K562 (cell line): ENCODE measurements around the gene MEIS1. TPM values are rescaled to one million over a fixed set of nuclear protein-coding genes. Genes with fewer than 3 reads are reported as not detected.

Experiments
- ATAC-seq: fragments of 200-7000 bp; cut with Tn5 transposase; 3 replicates; pipeline ENCODE4 v1.9.1; 2020; ENCODE audit warnings: moderate library complexity
- BruUV-seq: library from RNA; stranded (reverse); fragments of 400-500 nt; replicated peaks from 2 replicates; lab custom pipeline; 2021; lab: Mats Ljungman, UMichigan
- CTCF ChIA-PET: fragments of 300-600 bp; formaldehyde crosslinking; extraction: SDS; loops from one replicate; lab custom pipeline; 2021; ENCODE audit warnings: low intra/inter-chr PET ratio; lab: Yijun Ruan, JAX
- POLR2A ChIA-PET: fragments of 300-600, 350-650 bp; sonication (Branson Sonifier 250); formaldehyde crosslinking; extraction: SDS; loops from one replicate; lab custom pipeline; 2021; ENCODE audit warnings: antibody characterized with exemption, inconsistent platforms; lab: Yijun Ruan, JAX
- DNase-seq, 4 experiments: peaks; one replicate each; pipeline versions ENCODE4 v3.0.0 to v3.0.0-alpha.2; 2011 to 2018; ENCODE audit warnings: low spot score in 3 of 4, mixed read lengths in 3 of 4; ENCODE audit errors: extremely low read depth in 1 of 4
- FAIRE-seq: peaks from 2 replicates; lab custom pipeline; 2011; peaks lifted over from hg19 to GRCh38; lab: Jason Lieb, UNC
- H2AFZ ChIP-seq: 2 replicates; pipeline ENCODE4 v1.6.0; 2011; ENCODE audit warnings: low read depth, low read length, control low read depth, inconsistent platforms
- H3K27ac ChIP-seq: fragments of 200-600 bp; 3 replicates; pipeline ENCODE4 v1.8.0; 2011; ENCODE audit warnings: low read depth, mild to moderate bottlenecking, control low read depth, inconsistent platforms, low read length, moderate library complexity, mixed read lengths; ENCODE audit errors: extremely low read depth
- H3K27me3 ChIP-seq, 2 experiments: fragments of 300-600 bp in 1 of 2; 2 replicates in 1 of 2; 3 replicates in 1 of 2; pipeline versions ENCODE4 v1.6.0 to v1.8.0; 2011; ENCODE audit warnings: inconsistent platforms in 2 of 2, low read length in 2 of 2, mild to moderate bottlenecking in 1 of 2, mixed read lengths in 1 of 2, moderate library complexity in 1 of 2; ENCODE audit not compliant: control insufficient read depth in 2 of 2, insufficient read depth in 2 of 2
- H3K36me3 ChIP-seq: fragments of 300-600 bp; 3 replicates; pipeline ENCODE4 v1.8.0; 2011; ENCODE audit warnings: mild to moderate bottlenecking, low read length, inconsistent platforms; ENCODE audit not compliant: control insufficient read depth, insufficient read depth
- H3K4me1 ChIP-seq, 2 experiments: fragments of 200-600 bp in 1 of 2; replicated peaks in 1 of 2; 2 replicates in 1 of 2; 3 replicates in 1 of 2; pipeline versions ENCODE4 v1.5.1 to v1.8.0; 2011; ENCODE audit warnings: inconsistent platforms in 2 of 2, low read length in 2 of 2, mild to moderate bottlenecking in 1 of 2, mixed read lengths in 1 of 2, moderate library complexity in 1 of 2; ENCODE audit not compliant: control insufficient read depth in 2 of 2, insufficient read depth in 2 of 2
- H3K4me2 ChIP-seq: 2 replicates; pipeline ENCODE4 v1.6.1; 2011; ENCODE audit warnings: low read length, control low read depth, inconsistent platforms, mixed read lengths; ENCODE audit not compliant: insufficient read depth
- H3K4me3 ChIP-seq: fragments of 200-600 bp; sonication (generic), shearing (Covaris generic); 2 replicates; pipeline ENCODE4 v1.5.1; 2016; ENCODE audit warnings: control low read depth, inconsistent platforms
- H3K79me2 ChIP-seq: fragments of 200-600 bp; 3 replicates; pipeline ENCODE4 v1.8.0; 2011; ENCODE audit warnings: low read length, inconsistent platforms; ENCODE audit not compliant: control insufficient read depth, insufficient read depth
- H3K9ac ChIP-seq, 2 experiments: 2 replicates each; pipeline versions ENCODE4 v1.6.0 to v1.6.1; 2011; ENCODE audit warnings: low read depth in 2 of 2, low read length in 2 of 2, control low read depth in 1 of 2, inconsistent platforms in 1 of 2, mild to moderate bottlenecking in 1 of 2, mixed read lengths in 1 of 2; ENCODE audit not compliant: insufficient read depth in 1 of 2
- H3K9me1 ChIP-seq: one replicate; pipeline ENCODE4 v1.6.0; 2011; ENCODE audit warnings: inconsistent platforms, mild to moderate bottlenecking, low read length, moderate library complexity; ENCODE audit not compliant: control insufficient read depth, insufficient read depth
- H3K9me3 ChIP-seq: replicated peaks from 2 replicates; pipeline ENCODE4 v1.5.1; 2011; ENCODE audit warnings: low read depth, low read length, inconsistent platforms; ENCODE audit not compliant: control insufficient read depth, insufficient read depth
- H4K20me1 ChIP-seq: replicated peaks from 2 replicates; pipeline ENCODE4 v1.6.1; 2011; ENCODE audit warnings: low read length, inconsistent platforms, mixed read lengths; ENCODE audit not compliant: control insufficient read depth, insufficient read depth
- HMG20B ChIP-seq: fragments of 250-450 bp; sonication (Bioruptor Pico); IDR thresholded peaks from 2 replicates; pipeline ENCODE4 v1.5.0; 2021; ENCODE audit warnings: mild to moderate bottlenecking
- KLF6 ChIP-seq: fragments of 250-450 bp; sonication (Bioruptor Pico); IDR thresholded peaks from 2 replicates; pipeline ENCODE4 v1.4.0; 2020; ENCODE audit warnings: mild to moderate bottlenecking, moderate library complexity, borderline replicate concordance
- ZBTB5 ChIP-seq: fragments of 450-650 bp; IDR thresholded peaks from 2 replicates; pipeline ENCODE4 v1.6.1; 2017; ENCODE audit warnings: antibody characterized with exemption
- ZBTB7A ChIP-seq: IDR thresholded peaks from 2 replicates; pipeline ENCODE4 v1.6.1; 2011; ENCODE audit warnings: low read depth, mild to moderate bottlenecking, low read length, moderate library complexity, borderline replicate concordance; ENCODE audit not compliant: control insufficient read depth
- ZFP30 ChIP-seq: fragments of 250-450 bp; sonication (Bioruptor Pico); IDR thresholded peaks from 2 replicates; pipeline ENCODE4 v1.8.0; 2022; ENCODE audit warnings: moderate library complexity, mild to moderate bottlenecking, inconsistent platforms, borderline replicate concordance
- WGBS: fragments of 100-300 bp; shearing (Covaris generic); methylation state at CpG from one replicate; pipeline ENCODE4 v1.1.6; 2016; ENCODE audit warnings: low coverage, mixed read lengths; ENCODE audit not compliant: insufficient coverage; ENCODE audit errors: missing lambda C conversion rate; 5-methylcytosine and 5-hydroxymethylcytosine counted together
- in situ Hi-C: fragments of 300-500 bp; cut with MboI; formaldehyde crosslinking; loops from 4 replicates; pipeline ENCODE4 v1.15.0; 2018; ENCODE audit warnings: inconsistent platforms, mixed read lengths
- intact Hi-C: fragments of 100-400 bp; cut with micrococcal nuclease; formaldehyde crosslinking; loops from 2 replicates; pipeline ENCODE4 v1.14.2; 2022
- polyA plus RNA-seq, 8 experiments: library from polyadenylated mRNA; depleted of rRNA in 4 of 8; stranded (reverse) in 5 of 8; unstranded in 3 of 8; fragments of >200 nt; fragmentation: Nextera tagmentation in 2 of 8; fragmentation: Illumina TruSeq in 1 of 8; extraction: Ambion mirVana in 2 of 8; extraction: Trizol in 1 of 8; gene quantifications; 2 replicates each; pipeline versions ENCODE4 v1.2.1 to v1.2.3, GENCODE V29; 2011 to 2014; ENCODE audit warnings: inconsistent platforms in 1 of 8, missing spikeins in 1 of 8
- total RNA-seq, 7 experiments: library from RNA; depleted of rRNA in 6 of 7; stranded (reverse); fragments of >200 nt in 6 of 7; fragmentation: Illumina TruSeq in 2 of 7; extraction: Trizol in 2 of 7; gene quantifications; 2 replicates each; pipeline versions ENCODE4 v1.2.1 to v1.2.3, GENCODE V29; 2011 to 2021; ENCODE audit warnings: low replicate concordance in 1 of 7
- TF ChIP-seq, protein P1 (sequence below): fragments of 250-450 bp; sonication (Bioruptor Pico); IDR thresholded peaks from 2 replicates; pipeline ENCODE4 v1.4.0; 2020; ENCODE audit warnings: borderline replicate concordance
- TF ChIP-seq, protein P2 (sequence below): fragments of 450-650 bp; conservative IDR thresholded peaks from 2 replicates; pipeline ENCODE4 v1.6.1; 2016; ENCODE audit warnings: missing genetic modification characterization, low read depth, mild to moderate bottlenecking, control low read depth, missing compliant biosample characterization

MEIS1 gene
- total and polyA plus RNA-seq, 9 of the 15 experiments (the other 6 are each of a cell fraction or from before 2014, with no cell fraction given) = 2.3 to 9.0 (median 5.9) TPM

DNA sequence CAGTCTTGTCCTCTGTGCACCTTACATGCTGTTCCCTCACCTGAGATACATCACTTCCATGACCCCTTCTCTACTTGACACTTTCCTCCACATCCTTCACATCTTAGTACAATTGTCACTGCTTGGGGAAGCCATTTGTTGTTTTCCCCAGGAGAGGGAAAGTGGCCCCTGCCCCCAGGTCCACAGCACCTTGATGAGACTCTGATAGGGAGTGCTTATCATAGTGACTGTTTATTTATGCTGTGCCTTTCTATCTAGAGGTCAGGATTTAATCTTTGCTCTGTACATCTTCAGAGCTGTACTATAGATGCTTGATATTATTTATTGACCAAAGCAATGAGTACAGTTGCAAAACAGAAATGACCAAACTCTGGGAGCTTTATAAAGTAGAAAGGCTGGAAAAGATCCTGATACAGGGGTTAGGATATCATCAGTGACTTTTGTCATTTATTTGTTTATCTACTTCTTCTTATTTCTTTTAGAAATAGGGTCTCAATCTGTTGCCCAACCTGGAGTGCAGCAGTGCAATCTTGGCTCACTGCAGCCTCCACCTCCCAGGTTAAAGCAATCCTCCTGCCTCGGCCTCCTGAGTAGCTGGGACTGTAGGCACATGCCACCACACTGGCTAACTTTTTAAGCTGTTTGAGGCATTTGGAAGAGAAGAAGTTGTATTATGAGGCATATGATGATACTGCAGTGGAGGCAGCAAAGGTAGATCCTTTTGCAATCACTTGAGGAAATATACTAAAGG lies 94.2 kb downstream of the MEIS1 start:
- in situ Hi-C loops (no loop called here), intact Hi-C loops (no loop called here)
- WGBS = 64% methylated on average over 1 of the region's 1 CpG
- Histone ChIP-seq H3K9ac (no peak overlapping the region), H3K36me3 (no peaks in the 10 kb centered on the region), H3K27ac (no peak overlapping the region), H3K79me2 (no peaks in the 10 kb centered on the region), H4K20me1 (no peaks in the 10 kb centered on the region), H3K4me3 (no peak overlapping the region), H2AFZ (no peak overlapping the region), H3K4me2 (no peak overlapping the region), H3K27me3 (no peaks in the 10 kb centered on the region), H3K4me1 (peaks cover 0 to 3% of the 10 kb centered on the region in 2 experiments; a peak in 1 of 5 replicates), H3K9me1 (no peaks in the 10 kb centered on the region), H3K9me3 (no peaks in the 10 kb centered on the region)
- POLR2A ChIA-PET = interaction anchor here (0.6 kb wide), 2 partner anchors 9 to 340 kb away, joined by 3 to 4 read pairs; no protein-coding TSS in a partner anchor
- CTCF ChIA-PET = no interaction called here
- TF ChIP-seq, protein P1, sequence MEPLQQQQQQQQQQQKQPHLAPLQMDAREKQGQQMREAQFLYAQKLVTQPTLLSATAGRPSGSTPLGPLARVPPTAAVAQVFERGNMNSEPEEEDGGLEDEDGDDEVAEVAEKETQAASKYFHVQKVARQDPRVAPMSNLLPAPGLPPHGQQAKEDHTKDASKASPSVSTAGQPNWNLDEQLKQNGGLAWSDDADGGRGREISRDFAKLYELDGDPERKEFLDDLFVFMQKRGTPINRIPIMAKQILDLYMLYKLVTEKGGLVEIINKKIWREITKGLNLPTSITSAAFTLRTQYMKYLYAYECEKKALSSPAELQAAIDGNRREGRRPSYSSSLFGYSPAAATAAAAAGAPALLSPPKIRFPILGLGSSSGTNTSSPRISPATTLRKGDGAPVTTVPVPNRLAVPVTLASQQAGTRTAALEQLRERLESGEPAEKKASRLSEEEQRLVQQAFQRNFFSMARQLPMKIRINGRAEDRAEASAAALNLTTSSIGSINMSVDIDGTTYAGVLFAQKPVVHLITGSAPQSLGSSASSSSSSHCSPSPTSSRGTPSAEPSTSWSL (CRISPR knock-in tag) = no peak
- no peak for TF ChIP-seq ZBTB5
- no peak for TF ChIP-seq HMG20B
- TF ChIP-seq ZFP30 (CRISPR knock-in tag) = no peak
- TF ChIP-seq, protein P2, sequence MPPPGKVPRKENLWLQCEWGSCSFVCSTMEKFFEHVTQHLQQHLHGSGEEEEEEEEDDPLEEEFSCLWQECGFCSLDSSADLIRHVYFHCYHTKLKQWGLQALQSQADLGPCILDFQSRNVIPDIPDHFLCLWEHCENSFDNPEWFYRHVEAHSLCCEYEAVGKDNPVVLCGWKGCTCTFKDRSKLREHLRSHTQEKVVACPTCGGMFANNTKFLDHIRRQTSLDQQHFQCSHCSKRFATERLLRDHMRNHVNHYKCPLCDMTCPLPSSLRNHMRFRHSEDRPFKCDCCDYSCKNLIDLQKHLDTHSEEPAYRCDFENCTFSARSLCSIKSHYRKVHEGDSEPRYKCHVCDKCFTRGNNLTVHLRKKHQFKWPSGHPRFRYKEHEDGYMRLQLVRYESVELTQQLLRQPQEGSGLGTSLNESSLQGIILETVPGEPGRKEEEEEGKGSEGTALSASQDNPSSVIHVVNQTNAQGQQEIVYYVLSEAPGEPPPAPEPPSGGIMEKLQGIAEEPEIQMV = no peak
- TF ChIP-seq ZBTB7A = no peak
- TF ChIP-seq KLF6 (CRISPR knock-in tag) = no peak
- ATAC-seq (no peak), FAIRE-seq (no peak), DNase-seq (no peak)
- BruUV-seq = no TSS peak
